ENCODE results near the gene C16orf74.

DNA sequence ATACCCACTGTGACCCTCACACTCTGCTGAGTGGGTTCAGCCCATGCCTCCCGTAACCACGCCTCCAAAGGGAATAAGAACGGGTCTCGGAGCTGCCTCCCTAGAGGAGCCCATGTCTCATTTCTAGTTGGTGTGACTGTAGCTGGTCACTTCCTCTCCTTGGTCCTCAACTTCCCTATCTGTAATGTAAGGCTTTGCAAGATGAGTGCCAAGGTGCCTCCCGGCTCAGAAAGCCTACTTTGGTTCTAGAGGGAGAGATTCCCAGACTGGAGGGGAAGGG, 20.8 kb downstream of the C16orf74 start:
- TF ChIP-seq, protein P1, sequence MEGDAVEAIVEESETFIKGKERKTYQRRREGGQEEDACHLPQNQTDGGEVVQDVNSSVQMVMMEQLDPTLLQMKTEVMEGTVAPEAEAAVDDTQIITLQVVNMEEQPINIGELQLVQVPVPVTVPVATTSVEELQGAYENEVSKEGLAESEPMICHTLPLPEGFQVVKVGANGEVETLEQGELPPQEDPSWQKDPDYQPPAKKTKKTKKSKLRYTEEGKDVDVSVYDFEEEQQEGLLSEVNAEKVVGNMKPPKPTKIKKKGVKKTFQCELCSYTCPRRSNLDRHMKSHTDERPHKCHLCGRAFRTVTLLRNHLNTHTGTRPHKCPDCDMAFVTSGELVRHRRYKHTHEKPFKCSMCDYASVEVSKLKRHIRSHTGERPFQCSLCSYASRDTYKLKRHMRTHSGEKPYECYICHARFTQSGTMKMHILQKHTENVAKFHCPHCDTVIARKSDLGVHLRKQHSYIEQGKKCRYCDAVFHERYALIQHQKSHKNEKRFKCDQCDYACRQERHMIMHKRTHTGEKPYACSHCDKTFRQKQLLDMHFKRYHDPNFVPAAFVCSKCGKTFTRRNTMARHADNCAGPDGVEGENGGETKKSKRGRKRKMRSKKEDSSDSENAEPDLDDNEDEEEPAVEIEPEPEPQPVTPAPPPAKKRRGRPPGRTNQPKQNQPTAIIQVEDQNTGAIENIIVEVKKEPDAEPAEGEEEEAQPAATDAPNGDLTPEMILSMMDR (IDR thresholded peaks at IDR 0.05): no peak
- no peak for TF ChIP-seq POLR2AphosphoS5 (IDR thresholded peaks at IDR 0.05)
